Eye (tissue), 1 donor: ENCODE measurements around the gene OR51E2.

Source experiments
- DNase-seq: peaks from one replicate; pipeline ENCODE4 v3.0.0-alpha.2; 2015

OR51E2 gene

DNA sequence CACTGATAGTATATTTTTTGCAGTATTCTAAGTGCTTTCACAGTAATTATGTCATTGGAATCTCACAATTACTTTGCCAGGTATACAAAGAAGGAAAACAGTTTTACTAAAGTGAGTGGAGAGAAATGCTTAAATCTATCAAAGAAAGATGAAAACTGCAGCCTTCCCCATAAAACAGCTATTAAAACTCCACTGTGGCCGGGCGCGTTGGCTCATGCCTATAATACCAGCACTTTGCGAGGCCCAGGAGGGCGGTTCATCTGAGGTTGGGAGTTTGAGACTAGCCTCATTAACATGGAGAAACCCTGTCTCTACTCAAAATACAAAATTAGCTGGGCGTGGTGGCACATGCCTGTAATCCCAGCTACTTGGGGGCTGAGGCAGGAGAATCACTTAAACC, 34.8 kb downstream of the OR51E2 start:
- DNase-seq = no peak

DNA sequence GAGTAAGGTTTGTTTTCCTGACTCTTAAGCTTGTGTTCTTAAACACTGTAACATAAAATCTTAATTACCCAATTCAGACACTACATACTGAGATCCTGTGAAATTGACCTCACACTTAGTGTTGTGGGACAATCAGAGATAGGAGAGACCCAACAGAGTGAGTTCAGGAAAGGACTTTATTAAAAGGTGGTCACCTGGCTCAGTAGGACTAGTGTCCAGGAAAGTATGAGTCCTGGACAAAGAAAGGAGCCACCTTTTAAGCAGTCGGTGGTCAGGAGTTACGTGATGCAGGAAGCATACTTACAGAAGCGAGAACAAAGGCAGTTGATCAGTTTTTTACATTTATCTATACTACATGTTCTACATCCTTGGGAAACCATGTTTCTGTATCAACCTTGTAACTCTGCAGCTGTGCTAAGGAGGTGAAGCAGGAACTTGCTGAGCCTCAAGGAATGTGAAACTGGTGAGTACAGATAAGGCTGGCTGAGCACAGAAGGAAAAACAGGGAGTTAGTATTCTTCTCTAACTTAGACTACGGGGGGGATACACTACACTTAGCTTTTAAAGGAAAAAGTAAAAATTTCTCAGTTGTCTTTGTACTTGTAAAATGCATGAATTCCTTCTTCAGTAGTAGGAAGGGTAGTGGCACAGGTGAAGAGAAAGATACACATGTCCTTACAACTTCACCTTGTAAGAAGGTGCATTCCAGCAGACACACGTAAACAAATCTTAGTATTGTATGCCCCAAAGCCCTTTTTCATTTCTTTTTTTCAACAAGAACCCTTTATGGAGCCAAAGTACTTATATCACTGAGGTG, 38.8 kb downstream of the OR51E2 start:
- DNase-seq = no peak

DNA sequence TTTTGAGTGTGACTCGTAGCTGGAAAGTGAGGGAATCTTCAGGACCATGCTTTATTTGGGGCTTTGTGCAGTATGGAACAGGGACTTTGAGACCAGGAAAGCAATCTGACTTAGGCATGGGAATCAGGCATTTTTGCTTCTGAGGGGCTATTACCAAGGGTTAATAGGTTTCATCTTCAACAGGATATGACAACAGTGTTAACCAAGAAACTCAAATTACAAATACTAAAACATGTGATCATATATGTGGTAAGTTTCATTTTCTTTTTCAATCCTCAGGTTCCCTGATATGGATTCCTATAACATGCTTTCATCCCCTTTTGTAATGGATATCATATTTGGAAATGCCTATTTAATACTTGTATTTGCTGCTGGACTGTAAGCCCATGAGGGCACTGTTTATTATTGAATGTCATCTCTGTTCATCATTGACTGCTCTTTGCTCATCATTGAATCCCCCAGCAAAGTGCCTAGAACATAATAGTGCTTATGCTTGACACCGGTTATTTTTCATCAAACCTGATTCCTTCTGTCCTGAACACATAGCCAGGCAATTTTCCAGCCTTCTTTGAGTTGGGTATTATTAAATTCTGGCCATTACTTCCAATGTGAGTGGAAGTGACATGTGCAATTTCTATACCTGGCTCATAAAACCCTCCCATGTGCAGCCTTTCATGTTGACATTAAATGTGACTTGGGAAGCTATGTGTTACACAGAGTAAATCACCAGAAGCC, 42.9 kb downstream of the OR51E2 start:
- DNase-seq = no peak

DNA sequence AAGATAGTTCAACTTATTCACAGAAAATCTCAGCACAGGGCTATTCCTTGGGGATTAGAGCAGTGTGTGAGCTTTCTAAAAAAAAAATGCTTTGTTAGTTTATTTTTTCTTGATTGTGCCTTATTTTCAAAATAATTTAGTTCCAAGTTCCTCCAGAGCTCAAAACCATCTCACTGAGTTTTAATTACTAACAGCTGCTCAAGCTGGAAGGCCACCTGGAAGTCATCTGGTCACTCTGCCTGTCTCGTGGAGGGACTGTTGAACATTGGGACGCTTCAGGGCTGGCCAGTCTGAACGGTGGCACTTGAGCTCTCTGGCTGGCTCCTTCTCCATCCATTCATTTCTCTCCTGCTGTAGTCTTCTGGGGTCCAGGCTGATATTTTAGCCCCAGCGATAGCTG, 49.9 kb downstream of the OR51E2 start:
- DNase-seq = no peak

DNA sequence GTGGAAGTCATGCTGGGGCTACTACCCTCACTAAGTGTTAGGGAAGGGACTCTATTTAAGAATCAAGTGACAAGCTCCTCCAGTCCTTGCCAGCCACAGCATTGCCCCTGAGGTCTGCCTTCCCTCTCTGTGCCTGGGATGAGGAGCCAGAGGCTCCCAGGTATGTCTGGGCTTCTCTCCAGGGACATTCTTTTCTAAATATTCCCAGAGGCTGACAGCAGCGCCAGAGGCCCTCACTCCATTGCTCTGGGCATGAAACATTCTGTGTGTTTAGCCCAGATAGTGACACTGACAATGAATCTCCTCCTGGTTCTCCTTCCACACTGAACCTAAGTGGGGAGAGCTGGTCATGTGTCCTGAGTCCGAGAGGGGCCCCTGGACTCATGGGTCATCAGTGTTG, 51.7 kb downstream of the OR51E2 start:
- no peak for DNase-seq

DNA sequence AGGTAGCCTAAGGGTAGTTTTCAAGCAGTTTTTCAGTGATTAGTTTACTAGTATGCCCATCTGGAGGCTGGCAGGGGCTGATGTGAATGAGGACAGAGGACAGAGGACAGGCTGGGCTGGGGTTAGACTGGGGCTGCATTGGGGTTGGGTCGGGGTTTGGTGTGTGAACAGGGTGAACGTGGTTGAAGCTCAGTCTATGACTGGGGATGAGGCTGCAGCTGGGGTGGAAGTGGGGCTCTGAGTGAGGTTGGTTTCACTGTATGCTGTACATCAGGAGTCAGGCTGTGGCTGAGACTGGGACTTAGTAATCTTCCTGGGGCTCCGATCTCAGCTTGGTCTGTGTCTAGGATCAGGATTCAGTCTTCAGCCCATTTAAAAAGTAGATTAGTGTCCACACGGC, 53.4 kb downstream of the OR51E2 start:
- no peak for DNase-seq

DNA sequence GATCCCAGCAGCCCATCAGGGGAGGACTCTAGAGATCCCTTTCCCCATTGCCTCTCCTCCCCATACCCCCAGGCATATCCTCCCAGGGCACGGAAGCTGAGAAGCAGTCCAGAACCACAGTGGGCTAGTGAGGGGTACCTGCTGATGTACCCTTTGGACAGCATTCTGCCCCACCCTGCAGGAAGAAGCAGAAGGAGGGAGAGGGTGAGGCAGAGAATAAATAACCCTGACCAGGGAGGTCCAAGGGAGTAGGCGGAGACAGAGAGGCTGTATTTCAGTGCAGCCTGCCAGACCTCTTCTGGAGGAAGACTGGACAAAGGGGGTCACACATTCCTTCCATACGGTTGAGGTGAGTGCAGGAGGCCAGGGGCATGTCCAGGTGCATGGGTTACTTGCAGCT, 54.0 kb downstream of the OR51E2 start, which contains the start of gene OR51E1:
TSS of gene OR51E1 (plus strand) at position 301 of the 400 bp plus-strand sequence. CDS start 8,545 bp downstream, outside the sequence.
- no peak for DNase-seq

DNA sequence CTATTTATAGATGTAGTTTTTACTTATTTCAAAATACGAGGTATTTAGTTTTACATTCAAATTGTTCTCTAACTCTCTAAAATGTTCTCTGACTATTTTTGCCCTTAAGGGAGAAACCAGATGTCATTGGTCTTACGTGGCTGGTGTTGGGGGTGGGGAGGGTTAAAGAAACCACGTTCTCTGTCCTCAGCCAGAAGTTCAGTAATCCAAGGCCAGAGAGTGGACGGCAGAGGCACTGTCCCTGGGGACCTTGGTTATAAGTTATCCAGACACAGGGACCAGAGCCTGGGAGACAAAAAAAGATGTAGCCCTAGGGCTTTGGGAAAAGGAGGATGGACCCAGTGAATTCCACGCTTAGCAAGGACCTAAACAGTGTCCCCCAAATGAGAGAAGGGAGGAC, 54.6 kb downstream of the OR51E2 start:
- DNase-seq = no peak

DNA sequence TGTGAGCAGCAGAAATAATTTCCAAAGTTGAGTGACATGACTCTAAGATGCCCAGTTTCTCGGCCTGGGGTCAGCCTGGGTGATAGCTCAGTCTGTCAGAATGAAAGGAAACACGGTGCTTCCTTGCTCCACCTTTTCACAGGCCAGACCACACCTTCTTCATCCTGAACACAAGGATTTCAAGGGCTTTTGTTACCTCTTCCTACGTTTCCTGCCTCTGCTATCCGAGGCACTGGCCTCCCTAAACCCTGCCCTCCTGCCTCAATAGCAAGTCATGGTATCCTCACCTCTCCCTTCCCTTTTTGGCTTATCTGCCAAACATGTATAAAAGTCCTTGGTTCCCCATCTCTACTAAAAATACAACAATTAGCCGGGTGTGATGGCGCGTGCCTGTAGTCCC, 55.6 kb downstream of the OR51E2 start:
- no peak for DNase-seq

DNA sequence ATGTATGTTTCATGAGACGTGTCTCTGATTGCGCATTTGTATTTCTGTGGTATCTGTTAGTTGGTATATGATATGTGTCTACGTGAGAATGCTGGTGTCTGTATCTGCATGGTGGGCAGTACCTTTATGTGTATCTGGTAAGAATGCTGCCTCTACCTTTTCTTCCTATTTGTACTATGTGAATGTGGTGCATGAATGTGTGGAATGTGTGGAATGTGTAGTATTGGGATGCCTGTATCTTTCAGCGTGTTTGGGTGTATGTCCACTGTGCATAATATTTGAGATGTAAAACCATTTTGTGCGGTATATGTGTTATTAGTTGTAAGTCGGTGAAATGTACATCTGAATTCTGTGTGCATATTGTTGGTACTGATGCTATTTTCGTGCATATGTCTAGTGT, 56.2 kb downstream of the OR51E2 start:
- DNase-seq = no peak

DNA sequence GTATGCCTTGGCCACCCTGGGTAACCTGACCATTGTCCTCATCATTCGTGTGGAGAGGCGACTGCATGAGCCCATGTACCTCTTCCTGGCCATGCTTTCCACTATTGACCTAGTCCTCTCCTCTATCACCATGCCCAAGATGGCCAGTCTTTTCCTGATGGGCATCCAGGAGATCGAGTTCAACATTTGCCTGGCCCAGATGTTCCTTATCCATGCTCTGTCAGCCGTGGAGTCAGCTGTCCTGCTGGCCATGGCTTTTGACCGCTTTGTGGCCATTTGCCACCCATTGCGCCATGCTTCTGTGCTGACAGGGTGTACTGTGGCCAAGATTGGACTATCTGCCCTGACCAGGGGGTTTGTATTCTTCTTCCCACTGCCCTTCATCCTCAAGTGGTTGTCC, 57.7 kb downstream of the OR51E2 start:
- no peak for DNase-seq

DNA sequence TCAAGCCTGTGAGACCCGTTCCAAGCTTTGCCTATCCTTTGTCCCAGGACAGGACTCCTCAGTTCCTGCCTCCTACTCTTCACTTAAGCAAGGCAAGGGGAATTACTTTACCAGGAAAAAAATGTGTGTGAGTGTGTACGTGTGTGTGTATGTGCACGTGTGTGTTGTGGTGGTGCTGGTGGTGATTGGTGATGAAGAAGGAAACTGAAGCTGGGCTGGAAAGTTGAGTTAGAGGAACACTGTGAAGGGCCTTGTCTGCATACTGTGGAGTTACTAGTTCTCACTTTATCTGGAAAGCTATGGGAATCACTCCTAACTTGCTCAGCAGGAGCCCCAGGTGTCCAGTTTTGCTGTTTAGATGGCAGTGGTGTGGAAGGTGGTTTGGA, 60.0 kb downstream of the OR51E2 start:
- no peak for DNase-seq

DNA sequence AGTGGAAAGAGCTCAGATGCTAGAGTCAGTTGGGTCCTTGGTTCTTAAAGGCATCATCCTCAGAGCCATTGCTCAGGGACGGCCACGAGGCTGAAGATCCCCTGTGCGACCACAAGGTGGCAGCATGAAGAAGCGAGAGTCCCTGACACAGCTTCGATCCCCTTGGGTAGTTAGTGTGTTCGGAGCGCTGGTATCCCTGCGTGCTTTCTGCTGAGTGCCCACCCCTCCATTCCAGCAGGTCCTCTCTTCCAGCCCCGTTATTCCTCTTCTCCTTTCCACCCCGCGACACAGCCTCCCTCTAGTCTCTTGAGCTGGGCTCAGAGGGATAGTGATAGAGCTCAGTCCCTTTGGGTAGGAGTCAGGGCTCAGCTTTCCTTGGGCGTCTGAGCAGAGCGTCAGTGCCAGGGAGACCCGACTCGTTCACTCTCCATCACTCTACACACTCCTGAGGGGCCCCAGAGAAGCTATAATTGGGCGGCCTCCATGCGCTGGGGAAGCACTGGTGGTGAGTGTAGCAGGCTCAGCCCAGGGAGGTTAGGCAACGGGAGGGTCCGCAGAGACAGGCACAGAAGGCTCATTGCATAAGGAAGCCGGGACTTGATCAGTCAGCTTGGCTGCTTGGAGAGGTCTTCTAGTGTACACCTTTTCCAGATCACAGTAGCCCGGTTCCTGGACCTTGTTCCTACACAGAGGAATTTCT, 60.5 kb downstream of the OR51E2 start, which contains the start of gene OR51D1:
TSS of gene OR51D1 (plus strand) at position 516 of the 700 bp plus-strand sequence. CDS start 2,314 bp downstream, outside the sequence.
- peak; percentile 90 for DNase-seq

DNA sequence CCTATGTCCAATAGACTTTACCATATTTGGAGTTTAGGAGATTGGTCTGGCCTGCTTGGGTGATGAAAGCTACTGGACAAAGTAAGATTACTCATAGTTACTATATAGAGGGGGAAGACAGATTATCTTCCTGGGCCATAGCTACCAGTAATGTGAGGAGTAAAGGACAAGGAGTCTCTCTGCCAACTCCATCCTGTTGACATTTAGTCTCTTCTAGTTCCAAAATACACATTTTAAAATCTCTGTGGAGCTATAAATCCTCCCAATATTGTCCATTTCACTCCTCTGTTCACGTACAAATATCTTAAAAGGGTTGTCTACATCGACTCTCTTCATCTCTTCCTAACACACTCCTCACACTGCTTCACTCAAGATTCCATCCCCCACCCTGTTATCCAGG, 61.5 kb downstream of the OR51E2 start:
- DNase-seq = no peak
